ENCODE data around the gene MKRN2.

Gene MKRN2

DNA sequence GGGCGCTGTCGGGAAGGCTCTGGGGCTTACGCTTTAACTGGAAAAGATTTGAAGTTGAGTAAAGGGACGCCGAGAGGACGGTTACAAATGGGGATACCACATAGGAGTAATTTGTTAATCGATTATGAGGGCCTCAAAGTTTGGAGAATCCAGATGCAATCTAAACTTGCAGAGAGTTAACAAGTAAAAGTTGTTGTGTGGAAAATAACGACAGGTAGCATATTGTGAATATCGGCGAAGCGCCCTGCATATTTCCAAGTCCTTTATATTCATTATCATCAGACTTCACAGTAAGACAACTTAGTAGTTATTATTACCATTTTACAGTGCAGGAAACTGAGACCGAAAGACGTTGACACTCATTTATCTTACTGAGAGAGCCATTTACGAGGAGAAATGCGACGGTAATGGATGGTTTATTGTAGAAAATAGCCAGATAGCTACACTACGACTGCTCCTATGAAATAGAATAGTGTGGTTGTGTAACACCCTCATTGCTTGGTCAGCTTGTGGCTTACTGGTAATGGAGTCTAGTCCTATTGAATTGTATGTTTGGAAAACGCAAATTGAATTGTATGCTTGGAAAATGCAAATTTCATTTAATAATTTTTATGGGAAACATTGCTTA, 700 bp downstream of the MKRN2 start:
- no peak for DNase-seq

DNA sequence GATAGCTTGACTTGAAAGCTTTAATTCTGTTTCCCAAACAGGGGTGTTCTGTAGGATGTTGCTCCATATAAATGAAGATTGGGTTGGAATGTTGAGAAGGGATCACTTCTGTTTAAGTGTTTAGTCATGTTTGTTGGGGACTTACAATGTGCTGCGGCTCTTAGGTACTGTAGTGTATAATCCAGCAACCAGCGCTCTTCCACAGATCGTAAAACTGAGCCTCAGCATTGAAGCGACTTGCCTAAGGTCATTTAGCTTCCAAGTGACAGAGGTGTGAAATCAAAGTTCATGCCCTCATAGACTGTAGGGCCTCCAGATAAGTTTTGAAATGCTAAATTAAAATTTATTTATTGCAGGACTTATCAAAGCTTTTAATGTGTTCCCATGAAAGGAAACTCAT, 1.8 kb downstream of the MKRN2 start:
- no peak for DNase-seq

DNA sequence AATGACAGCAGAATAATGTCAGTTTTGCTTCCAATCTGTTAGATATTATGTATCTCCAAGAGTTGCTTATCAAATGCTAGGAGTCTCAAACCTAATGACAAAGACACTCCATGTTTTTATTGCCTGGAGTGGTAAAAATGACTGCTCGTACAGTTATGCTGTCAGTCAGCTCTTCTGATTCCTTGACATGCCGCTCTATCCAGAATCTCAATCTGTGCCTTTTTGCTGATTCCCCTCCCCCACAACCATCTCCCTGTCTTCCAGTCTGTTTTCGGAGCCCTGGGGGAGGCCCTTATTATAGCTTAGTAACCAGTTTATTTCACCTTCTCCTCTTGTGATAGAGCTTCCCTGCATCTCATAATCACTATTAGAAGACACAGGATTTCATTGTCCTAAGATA, 2.6 kb downstream of the MKRN2 start:
- DNase-seq, result no peak

DNA sequence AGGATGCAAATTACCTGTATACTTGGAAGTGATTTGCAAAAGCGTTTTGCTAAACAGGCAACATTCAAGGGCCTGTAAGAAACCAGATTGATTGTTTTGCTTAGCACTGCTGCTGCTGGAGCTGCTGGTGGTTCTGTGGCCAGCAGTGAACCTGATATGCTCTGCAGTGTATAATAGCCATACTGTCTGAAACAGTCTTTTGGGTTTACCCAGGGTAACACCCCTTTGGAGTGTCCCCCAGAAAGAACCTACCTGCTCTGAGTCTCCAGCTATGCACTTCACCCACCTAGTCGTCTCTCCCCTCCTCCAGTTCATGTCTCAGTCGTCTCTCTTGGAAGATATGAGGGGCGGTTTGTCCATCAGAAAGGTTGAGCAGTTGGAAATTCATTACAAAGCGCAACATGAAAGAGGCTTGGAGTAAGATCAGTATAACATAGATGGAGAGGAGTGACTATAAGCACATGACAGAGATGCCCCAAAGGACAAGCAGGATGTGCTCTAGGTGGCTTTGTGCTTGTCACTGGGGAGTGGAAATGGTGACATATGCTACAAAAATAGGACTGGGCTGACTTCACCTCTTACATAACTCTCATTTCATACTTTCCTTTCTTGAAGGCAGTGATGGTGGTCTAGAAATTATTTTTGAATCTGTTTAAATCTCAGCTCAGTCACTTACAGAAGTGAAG, 3.8 kb downstream of the MKRN2 start:
- DNase-seq, result no peak

DNA sequence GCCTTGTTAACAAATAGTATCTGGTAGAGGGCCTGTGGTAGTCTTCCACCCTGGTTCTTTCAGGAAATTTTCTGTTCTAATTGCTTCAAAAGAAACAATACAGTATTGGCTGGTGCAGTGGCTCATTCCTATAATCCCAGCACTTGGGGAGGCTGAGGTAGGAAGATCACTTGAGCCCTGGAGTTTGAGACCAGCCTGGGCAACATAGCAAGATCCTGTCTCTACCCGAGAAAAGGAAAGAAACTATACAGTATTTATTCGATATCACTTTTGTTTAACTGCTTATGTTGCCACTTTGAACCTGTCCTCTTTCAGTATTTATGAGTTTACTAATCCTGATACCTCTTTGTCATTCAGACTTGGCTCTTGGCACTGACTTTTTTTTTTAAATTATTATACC, 4.5 kb downstream of the MKRN2 start:
- no peak for DNase-seq

DNA sequence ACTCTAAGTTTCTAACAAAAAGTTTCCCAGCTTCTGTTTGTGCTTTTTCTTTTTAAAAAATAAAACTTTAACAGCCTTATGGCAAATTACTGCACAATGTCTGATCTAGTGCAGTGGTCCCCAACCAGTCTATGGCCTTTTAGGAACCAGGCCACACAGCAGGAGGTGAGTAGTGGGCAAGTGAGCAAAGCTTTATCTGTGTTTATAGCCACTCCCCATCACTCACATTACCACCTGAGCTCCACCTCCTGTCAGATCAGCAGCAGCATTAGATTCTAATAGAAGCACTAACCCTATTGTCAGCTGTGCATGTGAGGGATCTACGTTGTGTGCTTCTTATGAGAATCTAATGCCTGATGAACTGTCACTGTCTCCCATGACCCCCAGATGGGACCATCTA, 5.6 kb downstream of the MKRN2 start:
- DNase-seq, result no peak

DNA sequence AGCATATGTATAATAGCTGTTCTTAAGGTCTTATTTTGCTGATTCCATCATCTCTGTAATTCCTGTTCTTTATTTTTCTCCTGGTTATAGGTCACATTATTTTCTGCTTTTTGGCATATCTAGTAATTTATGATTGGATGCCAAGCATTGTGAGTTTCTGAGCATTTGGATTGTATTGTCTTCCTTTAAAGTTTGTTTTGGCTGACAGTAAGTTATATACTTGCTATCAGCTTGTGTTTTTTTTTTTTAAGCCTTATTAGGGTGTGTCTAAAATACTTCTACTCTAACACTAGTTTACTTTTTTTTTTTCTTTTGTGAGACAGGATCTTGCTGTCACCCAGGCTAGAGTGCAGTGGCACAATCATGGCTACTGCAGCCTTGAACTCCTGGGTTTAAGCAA, 10.1 kb downstream of the MKRN2 start:
- DNase-seq, result no peak

DNA sequence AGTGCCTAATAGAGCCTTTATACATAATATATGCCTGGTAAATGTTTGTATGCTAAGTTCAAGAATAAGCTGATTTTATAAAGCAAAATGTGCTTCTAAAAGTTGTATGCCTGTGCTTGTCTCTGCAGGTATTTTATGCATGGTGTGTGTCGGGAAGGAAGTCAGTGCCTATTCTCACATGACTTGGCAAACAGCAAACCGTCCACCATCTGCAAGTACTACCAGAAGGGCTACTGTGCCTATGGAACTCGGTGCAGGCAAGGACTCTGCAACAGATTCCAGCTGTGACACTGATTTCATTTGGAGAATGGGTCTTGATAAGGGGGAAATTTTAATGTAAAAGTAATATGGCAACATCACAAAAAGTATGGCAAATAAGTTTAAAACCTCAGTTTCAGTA, 11.9 kb downstream of the MKRN2 start:
- DNase-seq, result no peak

DNA sequence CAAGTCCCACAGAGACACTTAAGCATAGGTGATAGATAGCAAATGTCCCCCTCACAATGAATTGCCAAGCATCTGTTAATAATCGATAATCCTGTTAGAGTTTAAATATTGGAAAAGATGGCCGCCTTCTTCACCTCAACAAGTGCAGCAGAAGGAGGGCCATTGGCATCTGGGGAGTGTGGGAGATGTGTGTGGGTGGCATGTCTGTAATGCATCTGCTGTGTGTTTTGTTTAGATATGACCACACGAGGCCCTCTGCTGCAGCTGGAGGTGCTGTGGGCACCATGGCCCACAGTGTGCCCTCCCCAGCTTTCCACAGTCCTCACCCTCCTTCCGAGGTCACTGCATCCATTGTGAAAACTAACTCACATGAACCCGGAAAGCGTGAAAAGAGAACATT, 12.9 kb downstream of the MKRN2 start:
- no peak for DNase-seq

DNA sequence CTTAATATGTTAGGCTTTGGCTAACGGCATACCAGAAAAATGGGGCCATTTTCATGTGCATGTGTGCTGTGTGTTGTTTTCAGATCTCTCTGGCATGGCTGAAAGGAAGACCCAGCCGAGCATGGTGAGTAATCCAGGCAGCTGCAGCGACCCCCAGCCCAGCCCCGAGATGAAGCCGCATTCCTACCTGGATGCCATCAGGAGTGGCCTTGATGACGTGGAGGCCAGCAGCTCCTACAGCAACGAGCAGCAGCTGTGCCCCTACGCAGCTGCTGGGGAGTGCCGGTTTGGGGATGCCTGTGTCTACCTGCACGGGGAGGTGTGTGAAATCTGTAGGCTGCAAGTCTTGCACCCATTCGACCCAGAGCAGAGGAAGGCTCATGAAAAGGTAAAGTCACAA, 15.1 kb downstream of the MKRN2 start:
- no peak for DNase-seq

DNA sequence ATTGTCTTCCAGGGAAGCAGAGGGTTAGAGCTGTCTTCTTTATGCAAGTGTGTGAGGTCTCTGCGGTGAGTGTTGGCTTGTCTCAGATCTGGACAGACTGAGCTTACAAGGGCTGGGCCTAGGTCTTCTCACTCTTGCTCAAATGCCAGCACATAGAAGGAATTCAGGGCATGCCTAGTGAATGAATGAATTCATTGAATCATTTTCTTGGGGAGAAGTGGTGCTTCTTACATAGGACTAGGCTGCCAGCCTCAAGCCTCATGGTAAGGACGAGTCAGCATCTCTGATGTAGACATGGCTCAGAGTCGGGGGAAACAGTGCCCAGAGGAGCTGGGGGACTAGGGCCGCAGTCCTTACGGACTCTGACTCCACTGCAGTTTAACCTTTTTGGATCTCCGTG, 17.2 kb downstream of the MKRN2 start:
- DNase-seq, result no peak

DNA sequence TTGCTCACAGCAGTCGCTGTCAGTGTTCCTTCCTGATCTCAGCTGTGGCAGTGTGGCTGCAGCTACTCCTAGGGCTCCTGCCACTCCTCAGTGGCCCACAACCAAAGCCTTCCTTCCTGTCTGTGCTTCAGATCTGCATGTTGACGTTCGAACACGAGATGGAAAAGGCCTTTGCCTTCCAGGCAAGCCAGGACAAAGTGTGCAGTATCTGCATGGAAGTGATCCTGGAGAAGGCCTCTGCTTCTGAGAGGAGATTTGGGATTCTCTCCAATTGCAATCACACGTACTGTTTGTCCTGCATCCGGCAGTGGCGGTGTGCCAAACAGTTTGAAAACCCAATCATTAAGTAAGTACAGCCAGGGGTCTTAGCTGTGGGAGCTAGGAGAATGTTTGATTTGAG, 17.8 kb downstream of the MKRN2 start:
- DNase-seq, result no peak

DNA sequence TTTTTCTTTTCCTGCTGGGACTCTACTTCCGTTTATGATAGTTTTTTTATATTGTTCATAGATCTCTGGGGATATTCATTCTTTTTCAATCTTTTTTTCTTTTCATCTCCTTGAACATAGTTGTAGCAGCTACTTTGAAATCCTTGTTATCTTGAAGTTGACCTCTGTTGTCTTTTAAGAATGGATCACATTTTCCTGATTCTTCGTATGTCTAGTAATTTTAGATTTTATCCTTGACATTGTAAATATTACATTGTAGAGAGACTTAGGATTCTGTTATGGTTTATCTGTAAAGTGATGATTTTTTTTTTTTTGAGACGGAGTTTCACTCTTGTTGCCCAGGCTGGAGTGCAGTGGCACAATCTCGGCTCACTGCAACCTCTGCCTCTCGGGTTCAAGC, 20.5 kb downstream of the MKRN2 start:
- DNase-seq, result no peak

DNA sequence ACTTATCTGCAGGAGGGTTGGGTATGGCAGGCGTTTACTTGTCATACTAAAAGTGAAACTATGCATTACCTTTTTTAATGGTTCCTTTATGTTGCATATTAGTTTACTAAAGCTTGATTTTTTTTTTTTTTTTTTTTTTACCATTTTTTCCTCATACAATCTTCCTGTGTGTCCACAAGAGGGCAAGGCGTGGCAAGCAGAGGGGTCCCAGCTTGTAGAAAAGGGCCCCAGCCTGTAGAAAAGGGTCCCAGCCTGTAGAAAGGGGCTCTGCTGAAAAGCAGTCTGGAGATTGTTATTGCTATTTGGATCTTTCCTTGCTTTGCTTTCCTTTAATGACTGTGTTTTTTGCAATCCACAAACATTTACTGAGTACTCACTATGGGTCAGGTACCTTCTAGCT, 21.9 kb downstream of the MKRN2 start:
- DNase-seq, result no peak

DNA sequence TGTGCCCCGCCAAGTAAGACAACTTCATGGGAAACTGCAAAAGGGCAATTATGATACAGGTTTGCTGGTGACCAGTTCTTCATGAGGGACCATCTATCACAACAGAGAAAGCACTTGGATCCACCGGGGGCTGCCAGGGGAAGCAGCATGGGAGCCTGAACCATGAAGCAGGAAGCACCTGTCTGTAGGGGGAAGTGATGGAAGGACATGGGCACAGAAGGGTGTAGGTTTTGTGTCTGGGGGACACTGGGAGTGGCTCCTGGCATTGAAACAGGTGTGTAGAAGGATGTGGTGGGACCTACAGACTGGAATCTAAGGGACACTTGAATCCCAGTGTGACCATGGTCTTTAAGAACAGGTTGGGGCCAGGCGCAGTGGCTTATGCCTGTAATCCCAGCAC, 22.6 kb downstream of the MKRN2 start:
- no peak for DNase-seq

DNA sequence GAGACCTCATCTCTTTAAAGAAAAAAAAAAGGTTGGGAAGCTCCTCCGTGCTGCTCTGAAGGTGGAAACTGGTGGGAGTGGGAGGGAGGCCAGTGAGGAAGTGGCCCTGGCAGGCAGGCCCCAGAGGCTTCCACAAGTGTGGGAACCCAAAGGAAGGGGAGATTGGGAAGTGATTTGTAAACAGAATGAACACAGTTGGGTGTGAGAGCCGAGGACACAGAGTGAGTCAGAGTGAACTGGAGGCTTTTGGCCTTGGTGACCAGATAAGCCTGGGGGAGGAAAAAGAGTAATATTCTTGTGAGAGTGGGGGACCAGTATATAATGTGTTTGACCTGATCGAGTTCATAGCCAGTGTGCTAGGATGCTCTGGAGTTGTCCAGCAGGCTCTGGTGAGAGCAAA, 23.0 kb downstream of the MKRN2 start:
- DNase-seq, result no peak

DNA sequence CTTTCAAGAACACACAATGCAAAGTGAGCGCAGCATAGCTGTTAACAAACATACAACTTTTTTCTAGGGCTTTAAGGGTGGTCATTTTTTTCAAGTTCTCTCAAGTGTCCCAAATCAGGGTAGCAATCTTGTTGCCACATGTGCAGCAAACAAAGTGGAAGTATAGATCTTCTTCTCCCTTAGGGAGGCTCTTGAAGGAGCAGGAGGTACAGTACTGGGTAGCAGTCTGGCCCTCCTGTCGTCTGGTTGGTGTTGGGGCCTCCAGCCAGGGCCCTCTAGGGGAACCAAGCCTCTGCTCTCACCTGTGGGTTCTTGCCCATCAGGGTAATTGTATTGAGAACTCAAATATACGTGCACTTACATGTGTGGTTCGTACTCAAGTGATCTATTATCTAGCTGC, 25.8 kb downstream of the MKRN2 start:
- no peak for DNase-seq

DNA sequence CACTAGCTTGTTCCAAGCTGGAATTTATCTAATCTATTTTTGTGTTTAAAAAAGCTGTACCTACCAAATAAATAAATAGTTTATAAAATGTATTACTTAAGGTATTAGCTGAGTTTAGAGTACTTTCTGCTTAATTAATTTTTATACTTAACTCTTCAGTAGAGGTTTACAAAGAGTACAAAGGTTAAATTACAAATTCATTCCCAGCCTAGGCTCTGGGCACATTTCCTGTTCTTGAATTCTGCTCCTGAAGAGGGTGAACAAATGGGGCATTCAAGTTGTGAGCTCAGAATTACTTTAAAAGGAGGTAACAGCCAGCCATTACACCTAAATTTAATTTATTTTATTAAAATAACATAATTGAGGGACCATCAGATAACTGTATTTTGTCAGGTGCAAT, 26.4 kb downstream of the MKRN2 start:
- DNase-seq, result no peak

DNA sequence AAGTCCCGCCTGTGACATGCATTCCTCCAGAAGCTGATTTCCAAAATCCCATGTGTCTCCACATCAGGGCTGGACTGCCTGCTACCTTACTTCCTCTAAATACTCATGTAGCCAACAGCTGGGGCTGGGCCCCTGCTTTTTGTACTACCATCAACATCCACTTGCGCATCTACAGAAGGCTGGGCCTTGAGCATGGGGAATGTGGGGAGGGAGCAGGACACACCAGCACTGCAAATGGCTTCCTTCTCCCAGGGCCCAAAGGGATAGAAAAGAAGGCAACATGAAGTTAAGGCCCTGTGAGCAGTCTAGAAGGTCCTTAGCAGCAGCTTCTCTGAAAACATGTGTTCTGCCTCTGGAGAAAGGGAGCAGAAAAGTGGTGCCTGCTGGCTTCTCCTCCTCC, 27.2 kb downstream of the MKRN2 start:
- no peak for DNase-seq

DNA sequence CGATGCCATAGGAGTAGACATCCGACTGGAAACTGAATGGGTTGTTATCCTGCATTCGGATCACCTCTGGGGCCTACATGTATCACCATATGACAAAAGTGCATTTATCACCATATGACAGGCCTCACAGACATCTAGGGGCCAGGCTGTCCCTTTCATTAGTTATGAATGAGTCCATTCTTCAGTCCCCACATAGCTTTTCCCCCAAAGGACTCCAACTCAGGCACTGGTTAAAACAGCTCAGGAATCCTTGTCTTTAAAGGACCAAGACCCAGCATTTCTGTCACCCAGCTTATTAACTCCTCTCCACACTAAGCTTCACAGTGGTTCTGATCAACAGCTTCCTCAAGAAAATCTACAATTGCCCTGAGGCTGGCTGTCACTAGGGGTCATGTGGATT, 28.3 kb downstream of the MKRN2 start:
- DNase-seq, result no peak

DNA sequence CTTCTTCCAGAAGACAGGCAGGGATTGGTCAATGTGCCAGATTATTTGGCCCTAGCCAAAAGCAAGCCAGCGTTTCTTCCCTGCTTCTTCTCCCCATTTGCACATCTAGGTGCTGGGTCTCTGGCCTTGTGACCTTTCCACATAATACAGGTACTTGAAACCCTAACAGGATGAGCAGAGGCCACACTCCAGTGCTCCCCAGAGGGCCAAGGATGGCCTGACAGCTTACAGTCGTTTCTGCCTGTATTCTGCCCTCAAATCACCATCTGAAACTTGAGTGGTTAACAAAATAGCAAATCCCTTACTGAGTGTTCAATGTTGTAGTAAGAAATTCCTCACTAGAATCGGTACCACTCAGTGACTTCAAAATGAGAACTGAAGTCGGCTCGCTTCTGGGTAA, 29.1 kb downstream of the MKRN2 start:
- DNase-seq, result no peak

DNA sequence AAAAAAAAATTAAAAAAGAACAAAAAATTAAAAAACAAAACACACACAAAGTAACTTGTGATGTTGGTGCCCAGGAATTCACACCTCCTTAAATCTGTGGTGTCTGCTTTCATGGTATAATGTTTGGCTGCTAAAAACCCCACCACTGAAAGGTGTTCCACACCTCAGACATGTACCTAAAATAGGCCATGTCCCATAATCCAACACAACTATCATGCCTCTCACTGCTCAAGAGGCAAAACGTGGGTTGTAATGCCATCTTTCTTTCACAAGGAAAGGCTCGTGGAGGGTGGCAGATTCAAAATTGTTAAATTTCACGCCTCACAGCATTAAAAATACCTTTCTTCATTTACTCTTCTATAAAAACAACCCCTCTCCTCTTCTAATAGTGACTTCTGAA, 29.5 kb downstream of the MKRN2 start:
- no peak for DNase-seq

DNA sequence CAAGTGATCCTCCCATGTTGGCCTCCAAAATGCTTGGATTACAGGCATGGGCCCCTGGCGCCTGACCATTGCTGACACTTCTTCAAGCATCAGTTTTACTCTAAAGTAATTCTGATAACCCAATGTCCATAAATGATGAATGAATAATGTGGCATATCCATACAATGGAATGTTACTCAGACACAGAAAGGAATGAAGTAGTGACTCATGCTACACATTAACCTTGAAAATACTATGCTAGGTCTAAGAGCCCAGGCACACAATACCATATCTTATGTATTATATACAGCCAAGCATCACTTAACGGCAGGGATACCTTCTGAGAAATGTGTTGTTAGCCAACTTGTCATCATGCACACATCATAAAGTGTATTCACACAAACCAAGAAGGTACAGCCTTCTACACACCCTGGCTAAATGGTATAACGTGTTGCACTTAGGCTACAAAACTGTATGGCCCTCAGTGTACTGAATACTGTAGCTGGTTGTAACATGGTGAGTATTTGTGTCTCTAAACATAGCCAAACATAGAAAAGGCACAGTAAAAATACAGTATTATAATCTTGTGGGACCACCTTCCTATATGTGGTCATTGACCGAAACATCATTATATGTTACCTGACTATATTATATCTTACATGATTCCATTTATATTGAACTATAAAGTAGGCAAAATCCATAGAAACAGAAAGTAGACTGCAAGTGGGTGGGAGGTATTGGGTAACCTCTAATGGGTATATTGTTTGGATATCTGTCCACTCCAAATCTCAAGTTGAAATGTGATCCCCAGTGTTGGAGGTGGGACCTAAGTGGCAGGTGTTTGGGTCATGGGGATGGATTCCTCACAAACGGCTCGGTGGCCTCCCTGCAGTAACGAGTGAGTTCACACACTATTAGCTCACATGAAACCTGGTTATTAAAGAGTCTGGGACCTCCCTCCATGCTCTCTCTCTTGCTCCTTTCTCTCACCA, 31.4 kb downstream of the MKRN2 start:
- no peak for DNase-seq

DNA sequence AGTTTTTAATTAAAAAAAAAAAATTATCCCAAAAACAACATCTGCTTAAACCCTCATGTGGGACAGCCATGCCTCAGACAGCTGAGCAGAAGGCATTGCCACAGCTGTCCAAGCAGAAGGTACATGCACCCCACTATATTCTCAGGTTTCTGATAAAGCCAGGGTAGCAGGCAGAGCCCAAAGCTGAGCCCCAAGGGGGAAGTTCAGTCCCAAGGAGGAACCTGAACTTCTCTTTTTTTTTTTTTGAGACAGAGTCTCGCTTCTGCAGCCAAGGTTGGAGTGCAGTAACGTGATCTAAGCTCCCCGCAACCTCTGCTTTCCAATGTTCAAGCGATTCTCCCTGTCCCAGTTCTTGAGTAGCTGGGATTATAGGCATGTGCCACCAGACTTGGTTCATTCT, 33.2 kb downstream of the MKRN2 start:
- no peak for DNase-seq

Measured in right forelimb (tissue), 1 donor.